ENCODE measurements around the gene ZNF385A. TPM values are rescaled to one million over a fixed set of nuclear protein-coding genes. Genes with fewer than 3 reads are reported as not detected.

Gene ZNF385A
- total RNA-seq, 1 experiment from 2014 or later = 5.9 TPM

DNA sequence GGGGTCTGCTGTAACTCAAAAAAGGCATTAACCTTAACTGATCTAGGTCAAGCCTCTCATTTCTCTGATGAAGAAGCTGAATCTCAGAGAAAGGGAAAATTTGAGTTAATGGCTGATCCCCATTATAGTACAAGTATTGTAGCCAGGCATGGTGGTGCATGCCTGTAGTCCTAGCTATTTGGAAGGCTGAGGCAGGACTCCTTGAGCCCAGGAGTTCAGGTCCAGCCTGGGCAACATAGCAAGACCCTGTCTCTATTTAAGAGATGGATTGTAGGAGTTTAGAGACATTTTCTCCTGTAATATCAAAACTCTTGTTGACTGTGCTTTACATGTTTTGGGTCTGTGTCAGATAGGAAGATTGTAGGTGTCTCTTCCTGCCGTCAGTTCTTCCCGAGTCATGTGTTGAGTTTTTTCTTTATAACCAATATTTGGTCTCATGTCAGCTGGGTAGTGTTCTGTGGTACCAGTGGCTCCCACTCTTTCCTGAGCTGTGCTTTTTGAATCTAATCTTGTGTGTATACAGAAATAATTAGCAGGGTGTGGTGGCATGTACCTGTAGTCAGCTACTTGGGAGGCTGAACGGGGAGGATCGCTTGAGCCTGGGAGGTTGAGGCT lies 51.0 kb downstream of the ZNF385A start:
- ChIA-PET CTCF (interaction anchor here (0.8 to 0.9 kb wide), 2 partner anchors 9 to 26 kb away, joined by 3 to 4 read pairs; partner anchors contain the start of gene COPZ1), POLR2A (no interaction called here)
- intact Hi-C loops (cut with micrococcal nuclease; ENCODE audit: unreplicated experiment) = no loop called here
- Histone ChIP-seq H3K4me3 (ENCODE audit: low read depth in 2 of 2, low read length in 2 of 2) (no peak overlapping the region), H3K4me1 (ENCODE audit: control insufficient read depth, insufficient read depth, low read length) (peaks cover 19% of the 10 kb centered on the region; the same call in 1 of the 2 replicates), H3K9me3 (ENCODE audit: control insufficient read depth, insufficient read depth, low read depth, low read length) (no peaks in the 10 kb centered on the region), H3K27me3 (ENCODE audit: control insufficient read depth, insufficient read depth, low read length) (no peaks in the 10 kb centered on the region), H3K27ac (ENCODE audit: low read length) (no peak overlapping the region), H3K36me3 (ENCODE audit: control insufficient read depth, insufficient read depth, low read length) (no peaks in the 10 kb centered on the region; the same call in 1 of the 2 replicates)
- ATAC-seq = no peak
- BruUV-seq (replicated peaks) = no TSS peak
- TF ChIP-seq, protein P1, sequence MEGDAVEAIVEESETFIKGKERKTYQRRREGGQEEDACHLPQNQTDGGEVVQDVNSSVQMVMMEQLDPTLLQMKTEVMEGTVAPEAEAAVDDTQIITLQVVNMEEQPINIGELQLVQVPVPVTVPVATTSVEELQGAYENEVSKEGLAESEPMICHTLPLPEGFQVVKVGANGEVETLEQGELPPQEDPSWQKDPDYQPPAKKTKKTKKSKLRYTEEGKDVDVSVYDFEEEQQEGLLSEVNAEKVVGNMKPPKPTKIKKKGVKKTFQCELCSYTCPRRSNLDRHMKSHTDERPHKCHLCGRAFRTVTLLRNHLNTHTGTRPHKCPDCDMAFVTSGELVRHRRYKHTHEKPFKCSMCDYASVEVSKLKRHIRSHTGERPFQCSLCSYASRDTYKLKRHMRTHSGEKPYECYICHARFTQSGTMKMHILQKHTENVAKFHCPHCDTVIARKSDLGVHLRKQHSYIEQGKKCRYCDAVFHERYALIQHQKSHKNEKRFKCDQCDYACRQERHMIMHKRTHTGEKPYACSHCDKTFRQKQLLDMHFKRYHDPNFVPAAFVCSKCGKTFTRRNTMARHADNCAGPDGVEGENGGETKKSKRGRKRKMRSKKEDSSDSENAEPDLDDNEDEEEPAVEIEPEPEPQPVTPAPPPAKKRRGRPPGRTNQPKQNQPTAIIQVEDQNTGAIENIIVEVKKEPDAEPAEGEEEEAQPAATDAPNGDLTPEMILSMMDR (IDR thresholded peaks at IDR 0.05) = no peak
- DNase-seq (ENCODE audit: low read depth, low spot score) = no peak
- in situ Hi-C loops (cut with HindIII; ENCODE audit: low pct_unique_long_range_greater_than_20kb, low sequenced_read_pairs) = no loop called here

DNA sequence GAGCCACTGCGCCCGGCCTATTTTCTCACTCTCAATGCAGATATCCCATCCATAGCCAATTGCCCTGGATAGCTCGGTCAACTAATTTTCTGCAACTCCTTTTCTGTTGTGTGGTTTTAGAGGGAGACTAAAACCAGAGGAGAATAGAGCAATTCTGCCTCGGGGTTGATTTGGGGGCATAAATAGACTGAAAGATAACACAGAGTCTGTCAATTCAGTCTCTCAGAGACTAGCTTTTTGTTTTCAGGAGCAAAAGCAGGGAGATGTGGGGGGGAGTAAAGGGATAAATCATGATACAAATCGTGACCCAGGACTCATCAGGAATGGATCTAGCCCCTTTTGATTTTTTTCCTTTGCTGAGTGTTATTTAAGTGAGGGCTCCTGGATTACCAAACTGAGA lies 53.1 kb downstream of the ZNF385A start:
- DNase-seq (ENCODE audit: low read depth, low spot score) (no peak), ATAC-seq (no peak)
- Histone ChIP-seq H3K27ac (ENCODE audit: low read length) (no peak overlapping the region), H3K4me3 (ENCODE audit: low read depth in 2 of 2, low read length in 2 of 2) (no peak overlapping the region), H3K27me3 (ENCODE audit: control insufficient read depth, insufficient read depth, low read length) (no peaks in the 10 kb centered on the region), H3K4me1 (ENCODE audit: control insufficient read depth, insufficient read depth, low read length) (peaks cover 23% of the 10 kb centered on the region), H3K9me3 (ENCODE audit: control insufficient read depth, insufficient read depth, low read depth, low read length) (no peaks in the 10 kb centered on the region), H3K36me3 (ENCODE audit: control insufficient read depth, insufficient read depth, low read length) (no peaks in the 10 kb centered on the region; the same call in 1 of the 2 replicates)
- no TSS peak for BruUV-seq (replicated peaks)
- CTCF ChIA-PET = no interaction called here
- TF ChIP-seq POLR2AphosphoS5 (IDR thresholded peaks at IDR 0.05; ENCODE audit: low read depth, low read length) = no peak
- TF ChIP-seq, protein P2, sequence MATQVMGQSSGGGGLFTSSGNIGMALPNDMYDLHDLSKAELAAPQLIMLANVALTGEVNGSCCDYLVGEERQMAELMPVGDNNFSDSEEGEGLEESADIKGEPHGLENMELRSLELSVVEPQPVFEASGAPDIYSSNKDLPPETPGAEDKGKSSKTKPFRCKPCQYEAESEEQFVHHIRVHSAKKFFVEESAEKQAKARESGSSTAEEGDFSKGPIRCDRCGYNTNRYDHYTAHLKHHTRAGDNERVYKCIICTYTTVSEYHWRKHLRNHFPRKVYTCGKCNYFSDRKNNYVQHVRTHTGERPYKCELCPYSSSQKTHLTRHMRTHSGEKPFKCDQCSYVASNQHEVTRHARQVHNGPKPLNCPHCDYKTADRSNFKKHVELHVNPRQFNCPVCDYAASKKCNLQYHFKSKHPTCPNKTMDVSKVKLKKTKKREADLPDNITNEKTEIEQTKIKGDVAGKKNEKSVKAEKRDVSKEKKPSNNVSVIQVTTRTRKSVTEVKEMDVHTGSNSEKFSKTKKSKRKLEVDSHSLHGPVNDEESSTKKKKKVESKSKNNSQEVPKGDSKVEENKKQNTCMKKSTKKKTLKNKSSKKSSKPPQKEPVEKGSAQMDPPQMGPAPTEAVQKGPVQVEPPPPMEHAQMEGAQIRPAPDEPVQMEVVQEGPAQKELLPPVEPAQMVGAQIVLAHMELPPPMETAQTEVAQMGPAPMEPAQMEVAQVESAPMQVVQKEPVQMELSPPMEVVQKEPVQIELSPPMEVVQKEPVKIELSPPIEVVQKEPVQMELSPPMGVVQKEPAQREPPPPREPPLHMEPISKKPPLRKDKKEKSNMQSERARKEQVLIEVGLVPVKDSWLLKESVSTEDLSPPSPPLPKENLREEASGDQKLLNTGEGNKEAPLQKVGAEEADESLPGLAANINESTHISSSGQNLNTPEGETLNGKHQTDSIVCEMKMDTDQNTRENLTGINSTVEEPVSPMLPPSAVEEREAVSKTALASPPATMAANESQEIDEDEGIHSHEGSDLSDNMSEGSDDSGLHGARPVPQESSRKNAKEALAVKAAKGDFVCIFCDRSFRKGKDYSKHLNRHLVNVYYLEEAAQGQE (IDR thresholded peaks at IDR 0.05; ENCODE audit: insufficient read depth in 1 of 2, low read depth in 2 of 2, low read length in 1 of 2) = no peak
- no peak for TF ChIP-seq SIN3A (IDR thresholded peaks at IDR 0.05; ENCODE audit: borderline replicate concordance, insufficient read depth, low read depth, low read length)
- TF ChIP-seq, protein P1 (IDR thresholded peaks at IDR 0.05) = no peak
- no peak for TF ChIP-seq TCF7L2 (IDR thresholded peaks at IDR 0.05; ENCODE audit: low read depth, low read length)
- intact Hi-C loops (cut with micrococcal nuclease; ENCODE audit: unreplicated experiment) = no loop called here
- in situ Hi-C loops (cut with HindIII; ENCODE audit: low pct_unique_long_range_greater_than_20kb, low sequenced_read_pairs) = no loop called here
- POLR2A ChIA-PET = no interaction called here

Measured in Panc1 (cell line).